SU-DHL-6 (cell line): ENCODE measurements around the gene HNRNPH1.

ENCODE experiments used
- CTCF ChIP-seq: fragments of 200-600 bp; sonication (generic); IDR thresholded peaks from one replicate; pipeline ENCODE4 v1.5.1; 2017; ENCODE audit warnings: antibody characterized with exemption, mild to moderate bottlenecking, low read length, moderate library complexity; ENCODE audit not compliant: insufficient read depth, poor library complexity, severe bottlenecking
- EZH2phosphoT487 ChIP-seq: fragments of 200-600 bp; sonication (generic), shearing (Covaris generic); conservative IDR thresholded peaks from 2 replicates; pipeline ENCODE4 v1.6.1; 2018; ENCODE audit warnings: mild to moderate bottlenecking, antibody characterized with exemption, low read length, moderate library complexity, mixed read lengths

GRCh38 chr5:179610109-179610902, 13.2 kb downstream of the HNRNPH1 start:
- no peak for TF ChIP-seq CTCF
- TF ChIP-seq EZH2phosphoT487: no peak
